ENCODE measurements around the gene CAMK2G. TPM values are rescaled to one million over a fixed set of nuclear protein-coding genes. Genes with fewer than 3 reads are reported as not detected.

CAMK2G gene
- total RNA-seq, 1 experiment from 2014 or later: 147 TPM

DNA sequence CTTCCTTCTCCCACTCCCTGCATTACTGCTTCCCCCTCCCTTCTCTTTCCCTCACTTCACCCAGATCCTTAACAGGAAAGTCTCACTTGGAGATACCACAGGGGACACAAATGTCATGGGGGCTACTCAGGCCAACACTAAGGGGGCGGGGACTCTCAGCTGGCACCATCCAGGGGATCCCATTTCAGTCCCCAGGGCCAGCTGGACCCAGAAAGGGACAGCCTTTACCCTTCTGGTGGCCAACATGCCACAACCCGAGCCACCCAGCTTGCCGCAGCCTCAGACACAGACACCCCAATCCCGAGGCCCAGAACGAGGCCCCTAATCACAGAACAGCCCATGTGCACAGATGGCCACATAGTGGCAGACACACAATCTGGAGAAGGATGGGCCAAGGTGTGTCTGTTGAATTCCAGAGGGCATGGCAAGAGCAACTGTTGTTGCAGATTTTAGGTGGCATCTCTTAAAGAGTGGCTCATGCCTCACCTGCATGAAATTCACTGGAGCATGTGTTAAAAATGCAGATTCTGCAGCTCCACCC, 5.6 kb downstream of the CAMK2G start:
- Histone ChIP-seq H3K4me3 (no peak overlapping the region), H3K27ac (no peak overlapping the region), H3K4me1 (replicated peaks; ENCODE audit: insufficient read depth) (peaks cover 50% of the 10 kb centered on the region), H2AFZ (no peak overlapping the region), H4K20me1 (ENCODE audit: insufficient read depth) (peaks cover 73% of the 10 kb centered on the region), H3F3A (ENCODE audit: insufficient read depth, low read depth) (peaks cover 40% of the 10 kb centered on the region), H3K36me3 (ENCODE audit: low read depth) (peaks cover 75% of the 10 kb centered on the region), H3K79me2 (ENCODE audit: low read depth) (peaks cover 92% of the 10 kb centered on the region), H3K27me3 (ENCODE audit: insufficient read depth, low read depth) (no peaks in the 10 kb centered on the region), H3K9me2 (ENCODE audit: insufficient read depth) (no peaks in the 10 kb centered on the region), H3K4me2 (no peak overlapping the region), H3K9me3 (ENCODE audit: insufficient read depth, low read depth) (no peaks in the 10 kb centered on the region)
- DNase-seq: no peak
- ChIA-PET POLR2A (ENCODE audit: unreplicated experiment) (no interaction called here), CTCF (interaction anchor here (0.6 kb wide), 1 partner anchor 123 kb away, joined by 15 read pairs; no protein-coding TSS in a partner anchor)
- BruUV-seq (replicated peaks): no TSS peak
- intact Hi-C loops (cut with micrococcal nuclease; ENCODE audit: unreplicated experiment): no loop called here
- TF ChIP-seq, protein P1, sequence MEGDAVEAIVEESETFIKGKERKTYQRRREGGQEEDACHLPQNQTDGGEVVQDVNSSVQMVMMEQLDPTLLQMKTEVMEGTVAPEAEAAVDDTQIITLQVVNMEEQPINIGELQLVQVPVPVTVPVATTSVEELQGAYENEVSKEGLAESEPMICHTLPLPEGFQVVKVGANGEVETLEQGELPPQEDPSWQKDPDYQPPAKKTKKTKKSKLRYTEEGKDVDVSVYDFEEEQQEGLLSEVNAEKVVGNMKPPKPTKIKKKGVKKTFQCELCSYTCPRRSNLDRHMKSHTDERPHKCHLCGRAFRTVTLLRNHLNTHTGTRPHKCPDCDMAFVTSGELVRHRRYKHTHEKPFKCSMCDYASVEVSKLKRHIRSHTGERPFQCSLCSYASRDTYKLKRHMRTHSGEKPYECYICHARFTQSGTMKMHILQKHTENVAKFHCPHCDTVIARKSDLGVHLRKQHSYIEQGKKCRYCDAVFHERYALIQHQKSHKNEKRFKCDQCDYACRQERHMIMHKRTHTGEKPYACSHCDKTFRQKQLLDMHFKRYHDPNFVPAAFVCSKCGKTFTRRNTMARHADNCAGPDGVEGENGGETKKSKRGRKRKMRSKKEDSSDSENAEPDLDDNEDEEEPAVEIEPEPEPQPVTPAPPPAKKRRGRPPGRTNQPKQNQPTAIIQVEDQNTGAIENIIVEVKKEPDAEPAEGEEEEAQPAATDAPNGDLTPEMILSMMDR (conservative IDR thresholded peaks at IDR 0.05): no peak
- no peak for TF ChIP-seq EZH2 (IDR thresholded peaks at IDR 0.05; ENCODE audit: low read depth)

DNA sequence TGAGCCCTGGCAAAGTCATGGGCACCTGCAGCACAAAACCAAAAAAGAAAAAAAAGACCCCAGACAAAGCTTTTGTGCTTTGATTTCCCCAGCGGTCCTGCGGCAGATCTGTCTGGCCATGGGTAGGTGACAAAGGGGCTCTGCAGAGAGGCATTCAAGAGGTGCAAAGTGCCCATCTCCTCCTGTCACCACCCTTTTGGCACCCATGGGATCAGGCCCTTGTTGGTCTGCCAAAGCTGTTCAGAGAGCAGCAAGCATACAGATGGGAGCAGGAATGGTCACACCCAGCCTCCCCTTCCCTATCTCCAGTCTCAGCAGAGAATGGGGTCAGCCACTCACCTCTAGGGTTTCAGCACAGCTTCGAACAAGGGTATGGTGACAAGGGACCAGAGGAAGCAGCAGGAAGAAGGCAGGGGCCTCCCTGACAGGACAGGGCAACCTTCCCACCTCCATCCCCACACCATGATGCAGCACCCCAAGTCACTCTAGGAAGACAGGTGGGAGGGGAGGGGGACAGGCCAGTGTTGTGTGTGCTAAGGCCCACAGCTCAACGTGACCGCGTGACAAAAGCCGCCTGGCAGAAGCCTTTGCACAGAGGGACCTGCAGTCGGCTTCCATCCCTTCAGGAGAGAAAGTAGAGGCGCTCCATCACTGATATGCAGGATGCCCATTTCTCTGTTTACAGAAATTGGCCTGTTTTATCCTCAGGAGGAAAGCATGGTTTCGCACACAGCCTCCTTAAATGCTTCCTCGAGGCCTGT, 6.3 kb downstream of the CAMK2G start:
- H3K36me3 ChIP-seq (ENCODE audit: low read depth): peaks cover 81% of the 10 kb centered on the region
- no peaks in the 10 kb centered on the region for H3K9me3 ChIP-seq (ENCODE audit: insufficient read depth, low read depth)
- BruUV-seq (replicated peaks): no TSS peak
- H4K20me1 ChIP-seq (ENCODE audit: insufficient read depth): peaks cover 79% of the 10 kb centered on the region
- POLR2A ChIA-PET (ENCODE audit: unreplicated experiment): no interaction called here
- CTCF ChIA-PET: no interaction called here
- peaks cover 50% of the 10 kb centered on the region for H3K4me1 ChIP-seq (replicated peaks; ENCODE audit: insufficient read depth)
- H3K9me2 ChIP-seq (ENCODE audit: insufficient read depth): no peaks in the 10 kb centered on the region
- H3K27ac ChIP-seq: no peak overlapping the region
- peaks cover 40% of the 10 kb centered on the region for H3F3A ChIP-seq (ENCODE audit: insufficient read depth, low read depth)
- TF ChIP-seq EZH2 (IDR thresholded peaks at IDR 0.05; ENCODE audit: low read depth): no peak
- TF ChIP-seq, protein P1 (conservative IDR thresholded peaks at IDR 0.05): no peak
- no peak for DNase-seq
- no peak overlapping the region for H3K4me3 ChIP-seq
- intact Hi-C loops (cut with micrococcal nuclease; ENCODE audit: unreplicated experiment): no loop called here
- H2AFZ ChIP-seq: no peak overlapping the region
- H3K27me3 ChIP-seq (ENCODE audit: insufficient read depth, low read depth): no peaks in the 10 kb centered on the region
- H3K79me2 ChIP-seq (ENCODE audit: low read depth): peaks cover 94% of the 10 kb centered on the region
- no peak overlapping the region for H3K4me2 ChIP-seq

DNA sequence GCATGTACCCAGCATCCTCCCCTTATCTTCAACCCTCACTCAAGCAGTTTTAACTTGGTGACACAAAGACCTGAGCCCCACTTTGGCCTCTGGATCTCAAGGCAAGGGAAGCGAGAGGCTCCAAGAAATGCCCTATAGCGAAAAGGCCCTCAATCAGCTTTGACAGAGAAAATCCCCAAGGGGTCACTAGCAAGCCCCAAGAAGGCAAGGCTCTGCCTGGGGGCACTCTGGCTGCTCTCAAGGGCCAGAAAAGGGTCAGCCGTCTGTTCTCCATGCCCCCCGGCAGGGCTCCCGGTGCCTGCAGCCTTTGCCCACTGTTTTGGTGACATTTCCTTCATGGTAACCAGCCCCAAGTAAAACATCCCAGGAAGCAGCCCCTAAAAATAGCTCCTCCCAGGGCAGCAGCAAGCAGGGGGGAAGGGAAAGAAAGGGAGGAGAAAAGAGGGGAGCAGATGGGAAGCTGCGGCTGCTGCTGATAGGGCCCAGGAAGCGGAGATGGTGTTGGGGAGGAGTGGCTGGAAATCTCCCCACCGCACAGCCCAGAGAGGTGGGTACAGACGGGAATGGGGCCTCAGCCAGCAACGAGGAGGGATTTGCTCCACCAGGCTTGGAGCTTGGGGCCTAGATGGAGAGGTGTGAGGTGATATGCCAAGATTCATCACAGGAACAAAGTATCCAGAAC, 7.1 kb downstream of the CAMK2G start:
- Histone ChIP-seq H2AFZ (no peak overlapping the region), H3K9me2 (ENCODE audit: insufficient read depth) (no peaks in the 10 kb centered on the region), H3K79me2 (ENCODE audit: low read depth) (peaks cover 95% of the 10 kb centered on the region), H3K27ac (no peak overlapping the region), H3F3A (ENCODE audit: insufficient read depth, low read depth) (peaks cover 32% of the 10 kb centered on the region; the same call in 1 of the 2 replicates), H3K9me3 (ENCODE audit: insufficient read depth, low read depth) (no peaks in the 10 kb centered on the region), H3K4me1 (replicated peaks; ENCODE audit: insufficient read depth) (peaks cover 42% of the 10 kb centered on the region), H3K4me3 (no peak overlapping the region), H3K27me3 (ENCODE audit: insufficient read depth, low read depth) (no peaks in the 10 kb centered on the region), H3K36me3 (ENCODE audit: low read depth) (peaks cover 77% of the 10 kb centered on the region), H3K4me2 (no peak overlapping the region), H4K20me1 (ENCODE audit: insufficient read depth) (peaks cover 87% of the 10 kb centered on the region)
- ChIA-PET CTCF (no interaction called here), POLR2A (ENCODE audit: unreplicated experiment) (no interaction called here)
- intact Hi-C loops (cut with micrococcal nuclease; ENCODE audit: unreplicated experiment): no loop called here
- no peak for DNase-seq
- TF ChIP-seq, protein P1 (conservative IDR thresholded peaks at IDR 0.05): no peak
- TF ChIP-seq EZH2 (IDR thresholded peaks at IDR 0.05; ENCODE audit: low read depth): no peak
- no TSS peak for BruUV-seq (replicated peaks)
